Midbrain (tissue), 1 donor: ENCODE data around the gene ABCC11.
"Not testable (repeated sequence)": the region's sequence is repeated elsewhere in the genome, so short reads cannot be mapped to it uniquely, and the experiment has no call there.

Source experiments
- DNase-seq: peaks from one replicate; lab custom pipeline; 2025; lab: John Stamatoyannopoulos, UW

The ABCC11 gene

DNA sequence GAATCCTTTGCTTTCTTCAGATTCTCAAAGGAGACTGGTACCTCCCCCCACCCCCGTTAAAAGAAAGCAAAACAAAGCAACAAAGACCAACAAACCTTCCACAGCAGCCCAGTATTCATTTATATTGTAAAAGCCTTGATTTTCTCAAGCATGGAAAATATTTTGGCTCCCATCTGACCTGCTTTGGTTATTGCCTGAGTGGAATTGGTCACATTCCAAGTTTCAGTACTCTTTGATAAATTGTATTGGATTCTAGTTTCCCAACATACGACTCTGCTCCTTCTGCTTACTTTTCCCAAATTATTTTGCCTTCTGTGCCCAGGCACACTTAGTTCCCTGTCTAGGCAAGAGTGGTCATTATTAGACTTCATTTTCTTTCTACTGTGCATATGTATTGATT is 1.3 kb downstream of the ABCC11 start:
- no peak for DNase-seq

DNA sequence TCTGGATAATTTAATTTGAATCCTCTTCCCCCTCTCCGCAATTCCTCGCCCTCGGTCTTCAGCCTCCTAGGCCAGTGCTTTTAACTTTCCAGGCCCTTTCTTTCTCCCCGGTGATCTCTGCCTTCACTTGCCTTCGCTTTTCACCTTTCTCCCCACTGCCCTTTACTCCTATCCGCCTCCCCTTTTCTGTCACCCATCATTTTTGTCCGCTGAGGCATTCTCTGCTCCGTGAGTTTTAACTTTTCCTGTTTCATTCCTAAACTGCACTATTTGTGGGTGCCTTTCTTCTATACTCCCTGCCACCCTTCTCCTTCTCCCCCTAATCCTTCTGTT is 2.5 kb downstream of the ABCC11 start:
- no peak for DNase-seq

DNA sequence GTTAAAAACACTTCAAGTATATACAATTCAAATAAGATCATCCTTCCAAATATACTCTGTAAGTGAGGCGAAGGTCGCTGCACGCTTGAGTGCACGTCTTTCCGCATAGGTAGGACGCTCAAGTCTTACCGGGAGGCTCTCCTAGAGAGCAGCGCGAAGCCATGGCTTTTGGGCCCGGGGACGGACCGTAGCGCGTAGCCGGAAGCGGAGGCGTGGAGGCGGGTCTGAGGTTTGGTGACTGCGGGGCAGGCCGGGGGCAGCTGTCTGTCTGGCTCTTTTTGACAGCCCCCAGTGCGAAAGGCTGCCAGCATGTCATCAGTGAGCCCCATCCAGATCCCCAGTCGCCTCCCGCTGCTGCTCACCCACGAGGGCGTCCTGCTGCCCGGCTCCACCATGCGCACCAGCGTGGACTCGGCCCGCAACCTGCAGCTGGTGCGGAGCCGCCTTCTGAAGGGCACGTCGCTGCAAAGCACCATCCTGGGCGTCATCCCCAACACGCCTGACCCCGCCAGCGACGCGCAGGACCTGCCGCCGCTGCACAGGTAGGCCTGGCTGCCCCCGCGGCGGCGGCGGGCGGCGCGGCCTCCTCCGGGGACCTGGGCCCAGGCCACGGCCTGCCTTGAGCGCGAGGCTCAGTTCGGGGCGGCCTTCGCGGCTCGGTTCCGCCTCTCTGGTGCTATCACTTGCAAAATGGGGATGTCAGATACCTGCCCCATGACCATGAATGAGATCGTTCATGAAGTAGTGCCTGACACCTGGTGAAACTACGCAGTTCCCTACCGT is 3.1 kb downstream of the ABCC11 start, which contains the start of gene LONP2:
Gene LONP2, plus strand, starts transcription at position 221 of the 783 bp plus-strand sequence. Its CDS starts 89 bp downstream, at position 310.
- peak; percentile 92 for DNase-seq

DNA sequence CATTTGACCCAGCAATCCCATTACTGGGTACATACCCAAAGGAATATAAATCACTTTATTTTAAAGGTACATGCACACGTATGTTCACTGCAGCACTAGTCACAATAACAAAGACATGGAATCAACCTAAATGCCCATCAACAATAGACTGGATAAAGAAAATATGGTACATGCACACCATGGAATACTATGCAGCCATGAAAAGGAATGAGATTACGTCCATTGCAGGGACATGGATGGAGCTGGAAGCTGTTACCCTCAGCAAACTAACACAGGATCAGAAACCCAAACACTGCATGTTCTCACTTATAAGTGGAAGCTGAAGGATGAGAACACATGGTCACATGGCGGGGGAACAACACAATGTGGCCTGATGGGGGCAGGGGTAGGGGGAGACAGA is 7.2 kb downstream of the ABCC11 start:
- not testable (repeated sequence) for DNase-seq

DNA sequence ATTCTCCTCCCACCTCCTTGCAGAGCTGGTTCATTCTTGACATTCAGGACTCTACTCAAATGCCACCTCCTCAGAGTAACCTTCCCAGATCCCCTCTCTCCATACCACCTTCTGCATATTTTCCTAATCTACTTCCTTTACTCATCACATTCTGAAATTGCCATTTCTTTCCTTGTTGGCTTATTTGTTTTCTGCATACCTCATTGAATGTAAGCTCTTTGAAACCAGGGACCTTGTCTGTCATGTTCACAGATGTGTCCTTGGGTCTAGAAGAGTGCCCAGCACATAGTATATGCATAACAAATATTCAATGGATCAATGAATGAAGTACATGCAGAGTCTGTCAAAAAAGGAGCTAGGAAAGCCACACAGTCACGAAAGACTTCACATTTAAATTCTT is 11.1 kb downstream of the ABCC11 start:
- no peak for DNase-seq

DNA sequence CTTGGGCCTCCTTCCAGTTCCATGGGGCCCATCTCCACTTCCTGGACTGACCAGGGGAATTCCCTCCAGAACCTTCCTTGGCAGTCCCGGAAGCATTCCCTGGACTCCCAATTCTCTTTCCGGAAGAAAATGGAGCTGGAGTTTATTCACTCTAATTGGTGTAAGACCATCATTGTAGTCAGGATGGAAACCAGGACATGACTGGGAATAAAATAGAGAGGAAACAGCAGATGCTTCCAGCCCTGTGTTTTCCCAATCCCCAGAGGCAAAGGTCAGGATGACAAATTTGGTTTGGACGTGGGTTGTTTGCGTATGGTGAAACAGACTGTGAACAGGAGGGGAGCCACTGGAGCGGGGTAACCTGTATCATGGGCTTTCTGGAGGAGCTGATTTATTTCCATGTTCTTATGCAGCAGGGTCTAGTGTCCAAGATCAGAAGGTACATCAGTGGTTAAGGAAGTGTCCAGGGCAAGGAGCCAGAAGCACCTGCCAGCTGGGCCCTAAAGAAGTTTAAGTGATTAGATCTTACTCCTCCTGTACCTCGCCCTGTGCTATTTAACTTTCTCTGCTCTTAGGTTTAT is 11.7 kb downstream of the ABCC11 start:
- no peak for DNase-seq

DNA sequence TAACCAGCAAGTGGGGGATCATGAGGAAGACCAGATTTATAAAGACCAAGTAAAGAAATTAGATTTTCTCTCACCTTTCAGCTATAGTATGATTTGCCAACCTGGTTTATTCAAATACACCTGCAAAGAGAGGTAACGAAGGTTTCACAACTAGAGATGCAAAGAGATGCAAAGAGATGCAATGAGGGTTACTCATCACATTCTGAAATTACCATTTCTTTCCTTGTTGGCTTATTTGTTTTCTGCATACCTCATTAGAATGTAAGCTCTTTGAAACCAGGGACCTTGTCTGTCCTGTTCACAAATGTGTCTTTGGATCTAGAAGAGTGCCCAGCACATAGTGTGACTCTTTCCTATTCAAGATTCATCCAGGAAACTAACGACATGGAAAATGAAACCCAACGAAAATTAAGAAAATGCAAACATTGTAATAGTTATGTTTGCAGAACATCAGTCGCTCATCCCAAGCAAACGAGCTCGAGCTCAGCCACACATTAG is 12.2 kb downstream of the ABCC11 start:
- no peak for DNase-seq

DNA sequence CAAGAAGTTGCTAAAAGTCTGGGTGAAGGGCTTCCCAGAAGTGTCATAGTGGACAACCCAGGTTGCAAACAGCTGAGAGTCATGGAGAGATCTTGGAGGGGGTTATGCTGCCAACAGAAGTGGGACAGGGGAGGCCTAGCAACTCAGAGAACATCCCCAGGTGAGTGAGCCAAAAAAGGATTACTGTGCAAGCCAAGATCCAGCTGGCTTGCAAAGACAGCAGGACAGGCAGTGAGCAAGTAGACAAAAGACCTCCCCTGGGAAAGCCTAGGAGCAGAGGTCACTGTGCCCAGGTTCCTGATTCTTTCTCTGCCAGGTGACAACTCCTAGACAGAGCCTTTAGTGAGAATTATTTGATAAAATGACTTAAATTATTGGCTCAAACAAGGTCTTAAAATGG is 12.7 kb downstream of the ABCC11 start:
- DNase-seq: no peak

DNA sequence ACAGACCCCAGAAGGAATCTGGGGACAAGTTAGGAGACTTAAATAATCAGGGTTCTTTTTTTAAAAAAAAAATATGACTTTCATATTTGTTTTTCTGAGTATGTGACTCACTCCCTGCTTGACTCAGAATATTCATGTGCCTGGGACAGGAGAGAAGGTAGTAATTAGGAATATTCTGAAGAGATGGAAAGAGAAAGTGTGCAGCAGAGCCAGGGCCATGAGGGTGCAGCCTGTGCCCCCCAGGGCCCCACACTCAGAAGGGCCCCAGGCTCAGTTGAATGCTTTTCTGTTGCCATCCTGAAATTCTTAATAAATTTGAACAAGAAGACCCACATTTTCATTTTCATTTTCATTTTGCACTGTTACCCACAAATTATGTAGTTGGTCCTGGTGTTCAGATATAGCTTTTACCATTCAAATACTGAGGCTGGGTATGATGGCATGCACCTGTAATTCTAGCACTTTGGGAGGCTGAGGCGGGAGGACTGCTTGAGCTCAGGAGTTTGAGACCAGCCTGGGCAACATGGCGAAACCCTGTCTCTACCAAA is 14.8 kb downstream of the ABCC11 start:
- no peak for DNase-seq

DNA sequence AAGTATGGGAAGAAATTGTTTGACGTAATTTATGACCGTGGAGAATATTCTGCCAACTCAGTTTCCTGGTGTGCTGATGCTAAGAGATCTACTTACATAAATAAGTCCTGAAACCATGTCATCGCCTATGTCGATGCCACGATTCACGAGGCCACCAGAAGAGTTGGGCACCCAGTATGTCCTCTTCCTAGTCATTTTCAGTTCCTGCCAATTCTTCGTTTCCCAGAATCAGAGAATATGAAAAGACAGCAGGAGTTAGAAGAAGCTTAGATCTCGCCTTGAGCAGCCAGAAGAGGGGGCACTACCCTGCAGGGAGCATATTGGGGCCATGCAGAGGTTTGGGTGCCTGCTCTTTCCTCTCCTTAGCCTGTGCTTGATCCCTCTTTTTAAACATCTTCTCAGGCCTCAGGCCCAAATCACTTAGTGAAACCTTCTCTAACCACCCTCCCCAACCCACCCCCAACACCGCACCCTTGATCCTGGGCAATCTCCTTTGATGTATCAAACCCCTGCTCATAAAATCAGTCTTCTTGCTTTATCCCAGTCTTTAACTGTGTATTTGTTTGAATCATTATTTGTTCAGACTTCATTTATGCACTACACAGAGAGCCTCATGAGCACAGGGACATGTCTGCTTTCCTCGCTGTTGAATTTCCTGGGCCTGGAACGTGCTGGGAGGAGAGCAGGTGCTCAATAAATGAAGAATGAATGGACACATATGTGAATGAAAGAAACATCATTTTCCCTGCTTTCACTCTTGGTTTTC is 15.4 kb downstream of the ABCC11 start:
- peak; percentile 8 for DNase-seq

DNA sequence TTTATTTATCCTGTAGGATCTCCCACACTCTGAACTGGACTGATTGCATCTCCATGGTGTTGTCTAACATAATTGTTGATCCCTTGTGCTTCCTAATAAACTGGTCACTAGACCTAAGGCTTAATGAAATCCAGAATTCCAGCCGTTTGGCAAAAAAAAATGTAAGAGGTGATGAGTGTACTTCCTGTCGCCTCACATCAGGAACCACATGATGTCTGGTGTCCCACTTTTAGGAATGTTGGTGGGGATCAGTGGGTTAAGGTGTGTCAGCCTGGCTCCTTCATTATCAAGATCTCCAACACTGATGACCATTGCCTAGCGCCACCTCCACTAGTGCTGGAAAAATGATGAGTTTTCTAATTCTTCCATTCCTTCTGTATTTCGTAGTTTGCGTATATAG is 21.9 kb downstream of the ABCC11 start:
- DNase-seq: no peak

DNA sequence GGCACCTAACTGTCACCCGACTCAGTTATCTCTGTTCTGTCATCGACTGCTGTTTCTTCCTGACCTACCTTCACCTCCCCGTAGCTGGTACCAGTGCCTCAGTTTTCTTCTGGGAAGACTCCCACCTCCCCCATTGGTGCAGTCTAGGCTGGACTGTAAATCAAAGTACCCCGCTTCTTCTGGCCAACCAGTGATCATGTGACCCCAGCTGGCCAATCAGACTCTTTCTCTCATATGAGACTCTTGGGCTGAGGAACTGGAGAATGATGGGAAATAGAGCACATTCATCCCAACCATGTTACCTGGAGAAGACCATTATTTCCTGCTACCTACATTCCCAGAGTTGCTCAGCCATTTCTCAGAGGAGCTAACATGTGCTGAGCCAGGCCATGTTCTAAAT is 23.8 kb downstream of the ABCC11 start:
- no peak for DNase-seq

DNA sequence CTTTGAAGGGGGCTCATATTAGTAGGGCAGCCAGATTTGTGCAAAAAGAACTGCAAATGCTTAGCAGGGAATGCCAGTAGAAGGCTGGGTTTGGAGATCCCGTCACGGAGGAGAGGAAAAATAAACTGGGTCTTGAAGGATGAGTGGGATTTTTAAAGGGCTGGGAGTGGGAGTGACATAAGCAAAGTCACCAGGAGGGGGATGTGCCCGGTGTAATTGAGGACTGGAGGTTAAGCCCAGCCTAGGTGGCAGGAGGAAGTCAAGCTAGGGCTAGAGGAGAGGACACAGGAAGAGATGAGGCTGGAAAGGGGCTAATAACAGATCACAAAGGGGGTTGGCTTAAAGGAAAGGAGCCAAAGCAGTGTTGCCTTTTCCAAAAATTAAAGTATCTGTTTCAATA is 26.4 kb downstream of the ABCC11 start:
- no peak for DNase-seq

DNA sequence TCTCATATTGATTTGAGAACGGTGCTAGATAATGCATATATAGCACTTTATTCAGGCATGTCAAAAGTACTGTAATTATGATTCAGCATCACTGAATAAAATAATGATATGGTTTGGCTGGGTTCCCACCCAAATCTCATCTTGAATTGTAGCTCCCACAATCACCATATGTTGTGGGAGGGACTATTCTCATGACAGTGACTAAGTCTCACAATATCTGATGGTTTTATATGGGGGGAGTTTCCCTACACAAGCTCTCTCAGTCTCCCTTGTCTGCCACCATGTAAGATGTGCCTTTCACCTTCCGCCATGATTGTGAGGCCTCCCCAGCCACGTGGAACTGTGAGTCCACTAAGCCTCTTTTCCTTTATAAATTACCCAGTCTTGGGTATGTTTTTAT is 28.9 kb downstream of the ABCC11 start:
- DNase-seq: no peak

DNA sequence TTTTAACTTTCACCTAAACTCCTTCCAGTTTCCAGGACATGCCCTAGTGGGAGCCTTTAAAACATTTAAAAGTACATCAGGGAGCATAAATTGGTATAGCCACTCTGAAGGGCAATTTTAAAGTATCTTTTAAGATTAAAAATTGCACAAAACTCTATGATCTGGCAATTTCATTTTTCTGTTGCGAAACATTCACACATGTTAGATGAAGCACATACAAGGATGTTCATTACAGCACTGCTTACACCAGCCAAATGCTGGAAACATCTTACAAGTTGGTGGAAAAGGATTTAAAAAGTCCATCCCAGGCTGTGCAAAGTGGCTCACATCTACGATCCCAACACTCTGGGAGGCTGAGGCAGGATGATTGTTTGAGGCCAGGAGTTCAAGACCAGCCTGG is 29.6 kb downstream of the ABCC11 start:
- DNase-seq: no peak

DNA sequence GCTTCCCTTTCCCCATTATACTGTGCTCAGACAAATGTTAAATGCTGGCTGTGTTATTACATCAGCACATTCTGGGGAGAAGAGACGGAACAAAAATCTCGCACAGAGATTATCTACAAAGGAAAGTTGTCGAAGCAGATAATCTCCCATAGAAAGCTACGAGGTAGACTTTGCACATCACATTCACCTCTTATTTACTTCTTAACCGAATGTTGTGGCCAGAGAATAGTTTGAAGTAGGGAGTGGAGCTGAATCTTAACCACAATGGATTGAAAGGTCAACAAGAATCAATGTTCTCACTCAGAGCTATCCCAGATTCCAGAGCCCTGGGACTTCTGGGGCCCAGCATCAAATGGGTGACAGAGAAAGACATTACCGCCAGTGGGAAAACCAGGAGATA is 31.6 kb downstream of the ABCC11 start:
- DNase-seq: no peak

DNA sequence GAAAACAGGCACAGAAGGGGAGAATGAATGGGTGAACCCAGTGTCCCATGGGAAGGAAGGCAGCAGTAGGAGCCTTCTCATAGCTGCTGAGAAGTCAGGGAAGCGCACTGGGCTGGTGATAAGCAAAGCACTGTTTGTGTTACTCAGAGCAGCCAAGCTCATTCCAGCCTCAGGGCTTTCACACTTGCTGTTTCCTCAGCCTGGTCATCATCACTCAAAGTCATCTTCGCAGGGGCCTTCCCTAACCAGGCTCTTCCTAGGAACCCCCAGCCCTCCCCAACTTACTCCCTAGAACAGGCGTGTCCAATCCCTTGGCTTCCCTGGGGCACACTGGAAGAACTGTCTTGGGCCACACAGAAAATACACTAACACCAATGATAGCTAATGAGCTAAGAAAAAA is 35.3 kb downstream of the ABCC11 start:
- DNase-seq: no peak

DNA sequence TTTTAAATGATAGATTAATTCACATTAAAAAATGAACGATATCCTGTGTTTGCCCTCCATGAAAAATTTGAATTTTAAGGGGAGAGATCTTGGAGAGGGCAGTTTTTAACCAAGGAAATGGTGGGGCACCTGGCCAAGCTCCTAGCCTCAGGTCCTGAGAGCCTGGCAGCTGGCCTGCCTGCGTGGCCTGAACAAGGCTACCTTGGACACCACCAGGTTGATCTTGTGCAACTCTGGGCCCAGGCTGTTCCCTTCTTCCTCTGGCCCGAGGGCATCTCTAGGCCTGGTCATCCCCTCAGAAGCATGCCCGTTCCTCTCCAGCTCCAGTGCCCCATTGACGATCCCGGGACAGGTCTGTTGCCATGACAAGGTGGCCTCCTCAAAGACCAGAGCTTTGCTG is 36.6 kb downstream of the ABCC11 start:
- DNase-seq: no peak

DNA sequence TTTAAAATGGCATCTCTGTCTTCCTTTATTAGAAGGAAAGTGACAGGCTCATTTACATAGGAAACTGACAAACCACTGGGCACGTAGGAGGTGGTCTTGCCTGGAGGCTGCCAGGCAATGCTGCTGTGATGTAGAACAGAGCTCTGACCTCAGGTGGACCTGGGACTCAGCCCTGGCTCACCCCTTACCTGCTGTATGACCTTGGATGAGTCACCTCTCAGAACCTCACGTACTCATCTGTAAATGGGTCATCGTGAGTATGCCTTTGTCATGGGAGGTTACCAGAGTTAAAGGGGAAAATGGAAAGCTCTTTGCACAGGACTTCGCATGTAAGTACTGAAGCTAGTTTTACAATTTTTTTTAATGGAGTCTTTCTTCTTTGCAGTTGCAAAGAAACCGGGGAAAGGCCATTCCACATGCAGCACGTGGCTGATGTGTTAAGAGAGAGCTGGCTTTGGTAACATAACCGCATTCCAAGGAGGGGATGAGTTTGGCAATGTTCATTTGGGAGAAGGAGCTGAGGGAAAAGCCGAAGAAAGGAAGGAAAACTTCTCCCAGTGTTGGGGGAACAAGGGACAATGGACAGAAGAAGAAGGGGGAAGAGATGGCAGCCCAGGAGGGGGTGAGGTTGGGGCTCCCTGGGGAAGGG is 40.6 kb downstream of the ABCC11 start:
- no peak for DNase-seq

DNA sequence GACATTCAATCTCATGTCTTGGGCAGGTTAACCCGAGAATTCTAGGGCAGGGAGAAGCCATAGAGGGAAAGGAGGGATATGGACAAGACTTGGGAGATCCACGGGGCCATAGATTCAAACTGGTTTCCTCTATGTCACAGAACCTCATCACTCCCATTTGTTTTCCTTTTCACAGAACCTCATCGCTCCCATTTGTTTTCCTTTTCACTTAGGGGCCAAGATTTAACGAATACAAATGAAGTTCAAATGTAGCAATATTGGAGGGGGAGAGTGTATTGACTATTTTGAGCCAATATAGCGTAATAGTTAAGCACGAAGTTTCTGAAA is 42.6 kb downstream of the ABCC11 start:
- DNase-seq: no peak

DNA sequence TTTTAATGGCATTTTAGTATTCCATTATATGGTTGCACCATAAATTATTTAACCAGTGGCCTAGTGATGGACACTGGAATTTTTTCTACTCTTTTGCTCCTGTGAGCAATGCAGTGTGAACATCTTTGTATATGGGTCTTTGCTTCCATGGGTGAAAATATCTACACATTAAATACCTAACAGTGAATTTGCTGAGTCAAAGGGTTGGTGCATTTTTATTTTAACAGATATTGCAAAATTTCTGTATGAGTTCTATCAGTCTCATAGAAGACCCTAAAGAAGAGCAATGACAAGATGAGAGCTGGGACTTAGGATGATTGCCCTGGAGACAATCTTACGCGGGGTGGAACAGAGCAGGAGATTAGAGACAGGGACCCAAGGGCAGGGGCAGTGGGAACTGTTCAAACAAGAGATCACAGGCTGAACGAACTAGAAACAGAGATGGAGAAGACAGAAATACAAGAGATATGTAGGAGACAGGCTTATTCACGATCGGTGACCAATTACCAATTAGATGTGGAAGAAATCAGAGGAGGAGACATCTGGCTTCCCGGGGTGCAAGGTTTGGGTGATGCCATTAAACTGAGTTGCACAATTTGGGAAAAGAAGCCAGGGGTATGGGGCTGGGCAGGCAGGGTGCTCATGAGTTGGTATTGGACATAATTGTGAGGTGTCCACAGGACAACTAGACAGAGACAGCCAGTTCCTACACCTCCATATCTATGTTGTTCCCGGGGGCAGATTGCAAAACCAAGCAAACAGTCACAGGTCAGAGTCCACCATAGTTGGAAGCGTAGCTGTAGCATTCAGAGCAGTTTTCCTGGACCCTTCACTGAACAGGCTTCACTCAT is 43.1 kb downstream of the ABCC11 start:
- no peak for DNase-seq
